Measurements from ENCODE around the gene TMEM140. TPM values are rescaled to one million over a fixed set of nuclear protein-coding genes. Genes with fewer than 3 reads are reported as not detected.
"Not testable (repeated sequence)": the region's sequence is repeated elsewhere in the genome, so short reads cannot be mapped to it uniquely, and the experiment has no call there.

Gene TMEM140
- total RNA-seq, 3 donors from 2014 or later (not counting 1 experiment from before 2014, with no cell fraction given) = 60.0 to 81.7 (median 76.9) TPM

DNA sequence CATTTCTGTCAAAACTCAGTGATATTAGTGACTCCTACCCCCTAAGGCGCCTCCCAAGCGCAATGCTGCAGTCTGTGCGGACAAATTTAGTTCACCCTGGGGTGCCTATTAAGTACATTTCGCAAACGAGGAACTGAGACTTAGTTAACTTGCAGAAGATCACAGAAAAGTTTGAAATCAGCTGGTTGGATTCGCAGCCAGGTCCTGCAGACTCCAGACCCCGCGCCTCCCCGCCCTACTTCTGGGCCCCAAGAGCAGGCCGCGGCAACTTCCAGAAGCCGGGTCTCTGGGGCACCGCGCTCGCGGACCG lies 22.0 kb downstream of the TMEM140 start:
- Mint-ChIP-seq H3K36me3 (no peaks in the 10 kb centered on the region), H3K27me3 (ENCODE audit: low read depth in 2 of 2) (no peaks in the 10 kb centered on the region), H3K9me3 (no peaks in the 10 kb centered on the region), H3K4me3 (peak overlapping the region; percentile 94), H3K27ac (peak overlapping the region; percentile 96), H3K4me1 (peaks cover 34 to 42% of the 10 kb centered on the region in 2 donors)
- intact Hi-C loops (cut with micrococcal nuclease) = loop anchor here (1.0 to 10.0 kb wide), 6 partner anchors 22 to 538 kb away; partner anchors contain the start of genes AGBL3, BPGM, TMEM140 and WDR91
- TF ChIP-seq, protein P1, sequence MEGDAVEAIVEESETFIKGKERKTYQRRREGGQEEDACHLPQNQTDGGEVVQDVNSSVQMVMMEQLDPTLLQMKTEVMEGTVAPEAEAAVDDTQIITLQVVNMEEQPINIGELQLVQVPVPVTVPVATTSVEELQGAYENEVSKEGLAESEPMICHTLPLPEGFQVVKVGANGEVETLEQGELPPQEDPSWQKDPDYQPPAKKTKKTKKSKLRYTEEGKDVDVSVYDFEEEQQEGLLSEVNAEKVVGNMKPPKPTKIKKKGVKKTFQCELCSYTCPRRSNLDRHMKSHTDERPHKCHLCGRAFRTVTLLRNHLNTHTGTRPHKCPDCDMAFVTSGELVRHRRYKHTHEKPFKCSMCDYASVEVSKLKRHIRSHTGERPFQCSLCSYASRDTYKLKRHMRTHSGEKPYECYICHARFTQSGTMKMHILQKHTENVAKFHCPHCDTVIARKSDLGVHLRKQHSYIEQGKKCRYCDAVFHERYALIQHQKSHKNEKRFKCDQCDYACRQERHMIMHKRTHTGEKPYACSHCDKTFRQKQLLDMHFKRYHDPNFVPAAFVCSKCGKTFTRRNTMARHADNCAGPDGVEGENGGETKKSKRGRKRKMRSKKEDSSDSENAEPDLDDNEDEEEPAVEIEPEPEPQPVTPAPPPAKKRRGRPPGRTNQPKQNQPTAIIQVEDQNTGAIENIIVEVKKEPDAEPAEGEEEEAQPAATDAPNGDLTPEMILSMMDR (IDR thresholded peaks at IDR 0.05) = no peak
- WGBS (ENCODE audit: insufficient coverage) = 1% methylated on average over 17 of the region's 17 CpGs
- Histone ChIP-seq H3K27ac (ENCODE audit: low read length) (peak overlapping the region; percentile 91), H3K36me3 (ENCODE audit: control insufficient read depth, insufficient read depth, low read length) (peaks cover 29% of the 10 kb centered on the region), H3K4me3 (ENCODE audit: low read length) (peak overlapping the region; percentile 70), H3K9me3 (ENCODE audit: control insufficient read depth, insufficient read depth, low read length) (no peaks in the 10 kb centered on the region), H3K27me3 (ENCODE audit: control insufficient read depth, insufficient read depth, low read length) (no peaks in the 10 kb centered on the region), H3K4me1 (ENCODE audit: control insufficient read depth, insufficient read depth, low read length) (peaks cover 49% of the 10 kb centered on the region)
- ATAC-seq (no peak), DNase-seq (no peak)

DNA sequence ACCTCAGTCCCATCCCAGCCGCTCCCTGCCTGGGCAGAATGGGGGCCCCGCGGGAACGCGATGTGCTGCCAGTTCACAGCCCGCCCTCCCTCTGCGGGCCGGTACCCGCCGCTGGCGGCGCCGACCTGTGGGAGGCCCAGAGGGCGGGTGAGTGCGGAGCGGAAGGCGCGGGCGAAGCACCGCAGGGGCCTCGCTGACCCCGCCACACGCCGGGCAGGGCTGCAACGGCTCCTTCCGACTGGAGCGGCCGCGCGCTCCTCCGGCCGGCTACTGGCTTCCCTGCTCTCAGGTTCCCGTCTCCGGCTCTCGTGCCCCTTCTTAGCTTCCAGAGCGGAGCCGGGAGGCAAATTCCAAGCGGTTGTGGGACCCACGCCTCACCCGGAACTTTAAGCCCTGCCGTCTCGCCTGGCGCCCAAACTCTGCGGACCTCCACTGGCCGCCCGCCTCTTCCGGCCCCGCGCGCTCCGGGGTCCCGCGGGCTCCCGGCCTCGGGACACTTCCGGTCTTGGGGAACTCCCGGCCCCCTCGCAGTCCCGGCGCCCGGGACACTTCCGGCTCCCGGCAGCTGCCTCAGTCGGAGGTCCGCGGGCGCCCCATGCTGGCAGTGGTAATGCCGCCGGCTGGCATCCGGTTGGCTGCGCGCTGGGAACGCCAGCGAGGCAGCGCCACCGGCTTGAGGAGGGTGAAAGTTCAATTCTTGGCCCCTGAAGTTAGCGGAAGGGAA lies 22.6 kb downstream of the TMEM140 start, which contains the start of gene CYREN:
TSS of gene CYREN (minus strand) at position 434 of the 724 bp plus-strand sequence. CDS start 1,785 bp downstream, outside the sequence.
- ATAC-seq = peak; percentile 78 to 90 (median 84)
- DNase-seq = peak; percentile 83 to 94
- Histone ChIP-seq H3K4me3 (ENCODE audit: low read length) (peak within 1 kb of the TSS; percentile 70), H3K4me1 (ENCODE audit: control insufficient read depth, insufficient read depth, low read length) (peaks cover 49% of the 10 kb centered on the region), H3K9me3 (ENCODE audit: control insufficient read depth, insufficient read depth, low read length) (no peaks in the 10 kb centered on the region), H3K27me3 (ENCODE audit: control insufficient read depth, insufficient read depth, low read length) (no peaks in the 10 kb centered on the region), H3K27ac (ENCODE audit: low read length) (peak within 1 kb of the TSS; percentile 91), H3K36me3 (ENCODE audit: control insufficient read depth, insufficient read depth, low read length) (peaks cover 24% of the 10 kb centered on the region)
- Mint-ChIP-seq H3K36me3 (no peaks in the 10 kb centered on the region), H3K9me3 (no peaks in the 10 kb centered on the region), H3K4me1 (peaks cover 34 to 42% of the 10 kb centered on the region in 2 donors), H3K27ac (peak within 1 kb of the TSS; percentile 96), H3K27me3 (ENCODE audit: low read depth in 2 of 2) (no peaks in the 10 kb centered on the region), H3K4me3 (peak within 1 kb of the TSS; percentile 94)
- intact Hi-C loops (cut with micrococcal nuclease) = loop anchor here (1.0 to 10.0 kb wide), 6 partner anchors 22 to 538 kb away; partner anchors contain the start of genes AGBL3, BPGM, TMEM140 and WDR91
- WGBS (ENCODE audit: insufficient coverage) = under 1% methylated on average over 77 of the region's 77 CpGs
- TF ChIP-seq, protein P1 (IDR thresholded peaks at IDR 0.05) = peak; percentile 63

DNA sequence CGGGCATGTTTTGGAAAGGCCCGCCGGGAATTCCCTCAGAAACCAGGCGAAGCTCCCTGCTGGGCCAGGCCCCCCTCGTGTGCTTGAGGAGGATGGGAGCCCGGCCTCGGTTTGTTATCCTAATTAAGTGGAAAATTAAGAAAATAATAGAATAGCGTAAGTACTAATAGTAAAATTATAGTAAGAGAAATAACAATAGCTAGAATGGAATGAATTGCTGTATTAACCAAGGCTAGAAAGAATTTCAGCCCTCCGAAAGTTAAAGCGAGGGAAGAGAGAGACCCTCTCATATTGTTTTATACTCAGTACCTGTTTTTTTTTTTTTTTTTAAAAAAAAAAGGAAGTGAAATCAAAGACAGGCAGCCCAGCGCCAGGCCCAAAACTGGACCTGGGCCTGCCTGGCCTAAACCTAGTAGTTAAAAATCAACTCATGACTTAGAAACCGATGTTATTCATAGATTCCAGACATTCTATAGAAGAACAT lies 23.2 kb downstream of the TMEM140 start:
- WGBS (ENCODE audit: insufficient coverage) = 11% methylated on average over 6 of the region's 12 CpGs
- H3K4me1 Mint-ChIP-seq = peaks cover 34 to 42% of the 10 kb centered on the region in 2 donors
- H3K4me3 ChIP-seq (ENCODE audit: low read length) = peak overlapping the region; percentile 70

DNA sequence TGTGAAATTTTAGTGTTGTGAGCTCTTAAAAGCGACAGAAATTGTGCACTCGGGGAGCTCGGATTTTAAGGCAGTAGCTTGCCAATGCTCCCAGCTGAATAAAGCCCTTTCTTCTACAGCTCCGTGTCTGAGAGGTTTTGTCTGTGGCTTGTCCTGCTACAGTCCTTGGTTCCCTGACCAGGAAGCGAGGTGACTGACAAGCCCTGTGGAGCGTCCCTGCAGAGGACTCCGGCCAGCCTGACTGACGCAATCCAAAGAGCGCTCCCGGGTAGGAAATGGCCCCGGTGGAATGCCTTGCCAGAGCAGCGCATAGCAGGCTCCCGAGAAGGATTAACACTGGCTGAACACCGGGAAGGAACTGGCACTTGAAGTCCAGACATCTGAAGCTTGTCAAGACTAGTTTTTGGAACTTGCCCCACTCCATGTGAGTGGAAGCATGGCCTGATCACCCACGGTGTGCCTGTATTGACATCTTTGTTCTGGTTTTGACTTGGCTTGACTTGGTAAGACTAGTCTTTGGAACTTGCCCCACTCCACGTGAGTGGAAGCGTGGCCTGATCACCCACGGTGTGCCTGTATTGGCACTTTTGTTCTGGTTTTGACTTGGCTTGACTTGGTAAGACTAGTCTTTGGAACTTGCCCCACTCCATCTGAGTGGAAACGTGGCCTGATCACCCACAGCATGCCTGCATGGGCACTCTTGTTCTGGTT lies 23.9 kb downstream of the TMEM140 start:
- not testable (repeated sequence) for H3K9me3 ChIP-seq (ENCODE audit: control insufficient read depth, insufficient read depth, low read length); H3K27me3 ChIP-seq (ENCODE audit: control insufficient read depth, insufficient read depth, low read length); H3K36me3 Mint-ChIP-seq; H3K4me3 ChIP-seq (ENCODE audit: low read length); DNase-seq; H3K9me3 Mint-ChIP-seq; H3K27me3 Mint-ChIP-seq (ENCODE audit: low read depth in 2 of 2); ATAC-seq
- Mint-ChIP-seq H3K27ac (peak overlapping the region; percentile 96), H3K4me3 (peak overlapping the region; percentile 68), H3K4me1 (peaks cover 34 to 37% of the 10 kb centered on the region in 2 donors)
- WGBS (ENCODE audit: insufficient coverage) = 87% methylated on average over 19 of the region's 19 CpGs
- intact Hi-C loops (cut with micrococcal nuclease) = loop anchor here (5.0 to 10.0 kb wide), 4 partner anchors 41 to 539 kb away; partner anchors contain the start of genes BPGM and WDR91
- Histone ChIP-seq H3K27ac (ENCODE audit: low read length) (peak overlapping the region; percentile 22), H3K36me3 (ENCODE audit: control insufficient read depth, insufficient read depth, low read length) (peaks cover 11% of the 10 kb centered on the region), H3K4me1 (ENCODE audit: control insufficient read depth, insufficient read depth, low read length) (peaks cover 44% of the 10 kb centered on the region)

More for the DNA sequence above, 23.2 kb downstream of the TMEM140 start:
- DNase-seq; H3K27me3 ChIP-seq (ENCODE audit: control insufficient read depth, insufficient read depth, low read length); H3K36me3 Mint-ChIP-seq; H3K9me3 ChIP-seq (ENCODE audit: control insufficient read depth, insufficient read depth, low read length); H3K27me3 Mint-ChIP-seq (ENCODE audit: low read depth in 2 of 2); H3K9me3 Mint-ChIP-seq; ATAC-seq: not testable (repeated sequence)
- H3K4me3 Mint-ChIP-seq = peak overlapping the region; percentile 94
- peak overlapping the region; percentile 96 for H3K27ac Mint-ChIP-seq
- intact Hi-C loops (cut with micrococcal nuclease) = loop anchor here (1.0 to 10.0 kb wide), 6 partner anchors 23 to 539 kb away; partner anchors contain the start of genes AGBL3, BPGM, TMEM140 and WDR91
- Histone ChIP-seq H3K4me1 (ENCODE audit: control insufficient read depth, insufficient read depth, low read length) (peaks cover 49% of the 10 kb centered on the region), H3K27ac (ENCODE audit: low read length) (peak overlapping the region; percentile 91), H3K36me3 (ENCODE audit: control insufficient read depth, insufficient read depth, low read length) (peaks cover 17% of the 10 kb centered on the region)

DNA sequence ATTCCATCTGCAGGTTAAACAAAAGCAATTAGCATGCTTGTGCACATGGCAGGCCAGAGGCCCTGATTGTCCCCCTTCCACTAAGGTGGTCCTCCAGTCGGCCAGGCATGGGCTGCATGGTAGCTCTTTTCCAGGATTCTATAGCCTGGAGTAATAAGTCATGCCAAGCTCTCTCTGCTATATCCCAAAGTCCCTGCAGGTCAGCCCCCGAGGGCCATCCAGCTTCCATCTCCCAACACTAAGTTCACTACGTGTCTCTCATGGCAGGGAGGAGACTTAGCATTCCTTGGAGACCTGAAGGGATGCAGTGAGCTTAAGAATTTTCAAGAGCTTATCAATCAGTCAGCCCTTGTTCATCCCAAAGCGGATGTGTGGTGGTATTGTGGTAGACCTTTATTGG lies 26.0 kb downstream of the TMEM140 start:
- peaks cover 22% of the 10 kb centered on the region for H3K4me1 ChIP-seq (ENCODE audit: control insufficient read depth, insufficient read depth, low read length)
- H3K9me3 Mint-ChIP-seq; H3K27me3 ChIP-seq (ENCODE audit: control insufficient read depth, insufficient read depth, low read length); H3K27me3 Mint-ChIP-seq (ENCODE audit: low read depth in 2 of 2); H3K36me3 Mint-ChIP-seq; H3K27ac Mint-ChIP-seq; H3K27ac ChIP-seq (ENCODE audit: low read length); DNase-seq; ATAC-seq; H3K36me3 ChIP-seq (ENCODE audit: control insufficient read depth, insufficient read depth, low read length); H3K9me3 ChIP-seq (ENCODE audit: control insufficient read depth, insufficient read depth, low read length); H3K4me3 Mint-ChIP-seq; H3K4me3 ChIP-seq (ENCODE audit: low read length): not testable (repeated sequence)
- intact Hi-C loops (cut with micrococcal nuclease) = loop anchor here (5.0 to 10.0 kb wide), 4 partner anchors 38 to 542 kb away; partner anchors contain the start of genes BPGM and WDR91
- 89% methylated on average over 2 of the region's 4 CpGs for WGBS (ENCODE audit: insufficient coverage)
- H3K4me1 Mint-ChIP-seq = peaks cover 16 to 18% of the 10 kb centered on the region in 2 donors

Measured in natural killer cell (primary cell).